ENCODE data around the gene RBM43. TPM values are rescaled to one million over a fixed set of nuclear protein-coding genes. Genes with fewer than 3 reads are reported as not detected.

The RBM43 gene
- total and polyA plus RNA-seq, 9 of the 15 experiments (the other 6 are each of a cell fraction or from before 2014, with no cell fraction given): 1.3 to 6.9 (median 3.8) TPM

DNA sequence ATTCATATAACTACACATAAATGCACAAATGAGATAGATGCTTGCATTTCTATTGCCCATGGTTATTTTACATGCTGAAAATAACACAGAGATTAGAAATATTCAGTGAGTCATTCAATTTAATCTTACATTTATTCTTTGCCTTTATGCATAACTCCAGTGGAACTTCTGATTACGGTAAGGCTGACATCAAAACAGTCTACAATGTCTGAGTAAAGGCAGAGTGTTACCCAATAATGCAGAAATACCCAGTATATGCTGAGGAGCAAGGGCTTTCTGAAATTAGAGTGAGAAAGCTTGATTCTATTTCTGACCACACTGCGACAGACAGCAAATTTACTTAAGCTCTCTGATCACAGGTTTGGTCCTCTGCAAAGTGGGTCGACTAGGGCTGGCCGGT is 18.6 kb upstream of the RBM43 start:
- Histone ChIP-seq H3K9ac (ENCODE audit: insufficient read depth in 1 of 2, low read depth in 2 of 2, low read length in 2 of 2) (no peak overlapping the region), H4K20me1 (replicated peaks; ENCODE audit: control insufficient read depth, insufficient read depth, low read length) (no peaks in the 10 kb centered on the region), H3K36me3 (ENCODE audit: control insufficient read depth, insufficient read depth, low read length) (peaks cover 31% of the 10 kb centered on the region; the same call in 1 of the 3 replicates), H3K4me3 (no peak overlapping the region), H3K4me2 (ENCODE audit: insufficient read depth, low read length) (no peak overlapping the region), H3K9me1 (ENCODE audit: control insufficient read depth, insufficient read depth, low read length) (no peaks in the 10 kb centered on the region), H3K4me1 (replicated peaks in 1 of 2; ENCODE audit: control insufficient read depth in 2 of 2, insufficient read depth in 2 of 2, low read length in 2 of 2) (no peaks in the 10 kb centered on the region), H3K27ac (ENCODE audit: extremely low read depth, low read depth, low read length) (no peak overlapping the region), H3K27me3 (ENCODE audit: control insufficient read depth in 2 of 2, insufficient read depth in 2 of 2, low read length in 2 of 2) (no peaks in the 10 kb centered on the region), H2AFZ (ENCODE audit: low read depth, low read length) (no peak overlapping the region), H3K79me2 (ENCODE audit: control insufficient read depth, insufficient read depth, low read length) (no peaks in the 10 kb centered on the region; the same call in 2 of the 3 replicates), H3K9me3 (replicated peaks; ENCODE audit: control insufficient read depth, insufficient read depth, low read depth, low read length) (no peaks in the 10 kb centered on the region)
- WGBS (ENCODE audit: insufficient coverage, low coverage, missing lambda C conversion rate): 67% methylated on average over 4 of the region's 4 CpGs
- CTCF ChIA-PET (ENCODE audit: low intra/inter-chr PET ratio): no interaction called here
- POLR2A ChIA-PET: interaction anchor here (2.4 kb wide), 1 partner anchor 9 kb away, joined by 12 read pairs; the partner anchor contains the start of gene NMI
- intact Hi-C loops (cut with micrococcal nuclease) (no loop called here), in situ Hi-C loops (cut with MboI) (no loop called here)
- ATAC-seq (no peak), DNase-seq (ENCODE audit: extremely low read depth in 1 of 4, low spot score in 3 of 4) (no peak), FAIRE-seq (no peak)
- no peak for TF ChIP-seq ZBTB8A (IDR thresholded peaks at IDR 0.05; ENCODE audit: partially characterized antibody)
- no peak for TF ChIP-seq ERF (CRISPR knock-in tag; IDR thresholded peaks at IDR 0.05)
- no peak for TF ChIP-seq RNF2 (IDR thresholded peaks at IDR 0.05)
- no peak for TF ChIP-seq COPS2 (conservative IDR thresholded peaks at IDR 0.05)
- TF ChIP-seq SETDB1 (IDR thresholded peaks at IDR 0.05; ENCODE audit: low read length): no peak
- TF ChIP-seq HNRNPLL (IDR thresholded peaks at IDR 0.05; ENCODE audit: low read depth, low read length, poor library complexity, severe bottlenecking): no peak
- TF ChIP-seq, protein P1, sequence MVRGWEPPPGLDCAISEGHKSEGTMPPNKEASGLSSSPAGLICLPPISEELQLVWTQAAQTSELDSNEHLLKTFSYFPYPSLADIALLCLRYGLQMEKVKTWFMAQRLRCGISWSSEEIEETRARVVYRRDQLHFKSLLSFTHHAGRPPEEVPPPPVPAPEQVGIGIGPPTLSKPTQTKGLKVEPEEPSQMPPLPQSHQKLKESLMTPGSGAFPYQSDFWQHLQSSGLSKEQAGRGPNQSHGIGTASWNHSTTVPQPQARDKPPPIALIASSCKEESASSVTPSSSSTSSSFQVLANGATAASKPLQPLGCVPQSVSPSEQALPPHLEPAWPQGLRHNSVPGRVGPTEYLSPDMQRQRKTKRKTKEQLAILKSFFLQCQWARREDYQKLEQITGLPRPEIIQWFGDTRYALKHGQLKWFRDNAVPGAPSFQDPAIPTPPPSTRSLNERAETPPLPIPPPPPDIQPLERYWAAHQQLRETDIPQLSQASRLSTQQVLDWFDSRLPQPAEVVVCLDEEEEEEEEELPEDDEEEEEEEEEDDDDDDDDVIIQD (CRISPR knock-in tag; IDR thresholded peaks at IDR 0.05): no peak
- TF ChIP-seq ZFP1 (CRISPR knock-in tag; IDR thresholded peaks at IDR 0.05): no peak
- TF ChIP-seq ZNF134 (CRISPR knock-in tag; conservative IDR thresholded peaks at IDR 0.05): no peak
- no TSS peak for BruUV-seq (replicated peaks)

Data from K562 (cell line).